ENCODE data around the gene RABGAP1L. TPM values are rescaled to one million over a fixed set of nuclear protein-coding genes. Genes with fewer than 3 reads are reported as not detected.

Gene RABGAP1L
- total and polyA plus RNA-seq, 11 donors: 18.6 to 195 (median 98.4) TPM

DNA sequence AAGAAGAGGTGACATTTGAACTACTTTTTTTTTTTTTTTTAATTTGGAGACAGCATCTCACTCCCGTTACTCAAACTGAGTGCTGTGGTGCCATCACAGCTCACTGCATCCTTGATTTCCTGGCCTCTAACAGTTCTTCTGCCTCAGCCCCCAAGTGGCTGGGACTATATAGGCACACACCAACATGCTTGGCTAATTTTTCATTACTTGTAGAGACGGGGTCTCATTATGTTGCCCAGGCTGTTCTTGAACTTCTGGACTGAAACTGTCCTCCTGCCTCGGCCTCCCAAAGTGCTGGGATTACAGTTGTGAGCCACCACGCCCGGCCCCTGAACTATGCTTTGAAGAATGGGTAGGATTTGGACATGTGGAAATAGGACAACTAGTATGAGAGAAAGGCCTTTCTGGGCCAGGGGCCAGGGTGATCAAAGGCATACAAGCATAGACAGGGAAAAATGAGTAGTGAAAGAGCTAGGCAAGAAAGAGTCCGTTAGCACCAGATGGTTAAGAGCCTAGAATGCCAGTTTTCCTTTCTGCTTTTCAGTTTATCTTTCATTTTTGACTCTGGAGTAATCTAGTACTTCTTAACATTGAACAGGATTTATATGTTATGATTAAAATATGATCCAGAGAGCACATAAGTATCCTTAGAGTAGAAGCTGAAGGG is 6.3 kb downstream of the RABGAP1L start:
- peak in 1 of 5 donors; percentile 51 for DNase-seq
- H3K4me1 ChIP-seq: peaks cover 0 to 62% (median 36%) of the 10 kb centered on the region in 12 donors
- H3K4me3 ChIP-seq: no peak overlapping the region
- H3K27me3 ChIP-seq: no peaks in the 10 kb centered on the region
- no peak for TF ChIP-seq POLR2A (IDR thresholded peaks at IDR 0.05)
- TF ChIP-seq, protein P1, sequence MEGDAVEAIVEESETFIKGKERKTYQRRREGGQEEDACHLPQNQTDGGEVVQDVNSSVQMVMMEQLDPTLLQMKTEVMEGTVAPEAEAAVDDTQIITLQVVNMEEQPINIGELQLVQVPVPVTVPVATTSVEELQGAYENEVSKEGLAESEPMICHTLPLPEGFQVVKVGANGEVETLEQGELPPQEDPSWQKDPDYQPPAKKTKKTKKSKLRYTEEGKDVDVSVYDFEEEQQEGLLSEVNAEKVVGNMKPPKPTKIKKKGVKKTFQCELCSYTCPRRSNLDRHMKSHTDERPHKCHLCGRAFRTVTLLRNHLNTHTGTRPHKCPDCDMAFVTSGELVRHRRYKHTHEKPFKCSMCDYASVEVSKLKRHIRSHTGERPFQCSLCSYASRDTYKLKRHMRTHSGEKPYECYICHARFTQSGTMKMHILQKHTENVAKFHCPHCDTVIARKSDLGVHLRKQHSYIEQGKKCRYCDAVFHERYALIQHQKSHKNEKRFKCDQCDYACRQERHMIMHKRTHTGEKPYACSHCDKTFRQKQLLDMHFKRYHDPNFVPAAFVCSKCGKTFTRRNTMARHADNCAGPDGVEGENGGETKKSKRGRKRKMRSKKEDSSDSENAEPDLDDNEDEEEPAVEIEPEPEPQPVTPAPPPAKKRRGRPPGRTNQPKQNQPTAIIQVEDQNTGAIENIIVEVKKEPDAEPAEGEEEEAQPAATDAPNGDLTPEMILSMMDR (IDR thresholded peaks at IDR 0.05): no peak
- 83 to 85% (median 84%) methylated on average over 6 of the region's 6 CpGs for WGBS, 4 donors
- H3K27ac ChIP-seq: peak overlapping the region; percentile 38 to 87 (median 74)
- H3K9me3 ChIP-seq: no peaks in the 10 kb centered on the region
- intact Hi-C loops (cut with DNase I): loop anchor here in 2 of 10 donors (5.0 to 10.0 kb wide), 2 partner anchors 42 to 51 kb away; no protein-coding TSS in a partner anchor
- no peaks in the 10 kb centered on the region for H3K36me3 ChIP-seq
- peak in 2 of 4 donors; percentile 63 to 65 for ATAC-seq

DNA sequence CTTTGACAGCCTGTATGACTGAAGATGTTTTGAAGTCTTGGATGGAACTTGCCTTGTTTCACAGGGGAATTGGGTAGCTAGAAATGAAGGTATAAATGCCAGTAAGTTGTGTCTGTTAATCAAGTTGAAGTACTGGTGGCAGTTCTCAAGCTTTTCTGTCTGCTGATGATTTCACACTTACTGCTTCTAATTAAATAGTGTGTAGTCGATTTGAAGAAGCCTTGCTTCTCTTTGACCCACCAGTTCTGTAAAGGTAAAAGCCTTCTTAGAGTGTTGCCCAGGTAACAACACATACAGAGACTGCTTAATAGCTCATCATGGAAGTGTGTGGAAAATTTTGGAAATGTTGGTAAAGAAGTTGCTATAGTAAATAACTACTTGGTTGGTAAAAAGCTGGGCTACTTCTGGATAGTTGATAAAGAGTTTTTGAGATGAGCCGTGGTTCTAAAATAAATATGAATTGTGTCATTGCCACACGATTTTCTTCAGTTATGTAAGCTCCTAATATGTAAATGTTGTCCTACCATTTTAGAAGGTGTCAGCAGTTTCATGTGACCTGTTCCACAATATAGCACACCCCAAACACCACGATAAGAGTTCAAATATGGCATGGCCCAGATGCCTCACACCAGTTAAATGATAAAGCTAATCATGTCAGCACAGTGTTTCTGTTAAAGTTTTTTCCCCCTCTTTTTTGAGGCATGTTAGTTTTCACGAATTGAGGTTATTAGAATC is 7.4 kb downstream of the RABGAP1L start:
- Histone ChIP-seq H3K36me3 (no peaks in the 10 kb centered on the region), H3K27me3 (no peaks in the 10 kb centered on the region), H3K9me3 (no peaks in the 10 kb centered on the region), H3K27ac (peak overlapping the region; percentile 38 to 87 (median 74)), H3K4me1 (peaks cover 0 to 67% (median 28%) of the 10 kb centered on the region in 12 donors), H3K4me3 (no peak overlapping the region)
- ATAC-seq (peak in 3 of 4 donors; percentile 47 to 89 (median 74)), DNase-seq (no peak)
- 47 to 59% (median 53%) methylated on average over 5 of the region's 5 CpGs for WGBS, 4 donors
- intact Hi-C loops (cut with DNase I): loop anchor here in 2 of 10 donors (5.0 to 10.0 kb wide), 2 partner anchors 41 to 52 kb away; no protein-coding TSS in a partner anchor
- TF ChIP-seq, protein P1 (IDR thresholded peaks at IDR 0.05): no peak
- no peak for TF ChIP-seq POLR2A (IDR thresholded peaks at IDR 0.05)

DNA sequence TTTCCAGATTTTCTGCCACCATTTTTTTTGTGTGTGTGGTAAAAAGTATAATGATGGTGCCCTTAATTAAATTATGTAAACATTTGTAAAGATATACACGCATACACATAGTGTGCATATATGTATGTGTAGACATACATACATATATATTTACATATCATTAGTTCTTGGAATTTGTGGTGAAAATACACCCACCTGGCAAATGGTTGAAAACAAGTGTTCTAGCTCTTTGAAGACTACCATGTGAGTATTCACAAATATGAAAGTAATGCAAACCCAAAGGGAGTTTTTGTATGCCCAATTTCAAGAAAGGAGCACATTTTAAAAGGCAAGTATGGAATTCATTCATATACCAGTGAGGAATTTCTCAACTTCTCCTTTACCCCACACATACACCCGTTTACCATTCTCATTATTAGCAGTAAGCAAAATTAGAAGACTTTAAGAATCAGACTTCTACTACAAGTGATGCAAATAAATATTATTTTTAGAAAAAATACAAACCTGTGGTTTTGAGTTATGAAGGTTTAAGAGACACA is 8.0 kb downstream of the RABGAP1L start:
- Histone ChIP-seq H3K4me3 (no peak overlapping the region), H3K9me3 (no peaks in the 10 kb centered on the region), H3K4me1 (peaks cover 0 to 60% (median 26%) of the 10 kb centered on the region in 12 donors), H3K27ac (peak overlapping the region; percentile 13 to 87 (median 74)), H3K27me3 (no peaks in the 10 kb centered on the region), H3K36me3 (no peaks in the 10 kb centered on the region)
- no peak for TF ChIP-seq POLR2A (IDR thresholded peaks at IDR 0.05)
- TF ChIP-seq, protein P1 (IDR thresholded peaks at IDR 0.05): no peak
- 86 to 93% (median 90%) methylated on average over 2 of the region's 2 CpGs for WGBS, 4 donors
- intact Hi-C loops (cut with DNase I): loop anchor here in 2 of 10 donors (5.0 to 10.0 kb wide), 2 partner anchors 40 to 53 kb away; no protein-coding TSS in a partner anchor
- DNase-seq (no peak), ATAC-seq (no peak)

DNA sequence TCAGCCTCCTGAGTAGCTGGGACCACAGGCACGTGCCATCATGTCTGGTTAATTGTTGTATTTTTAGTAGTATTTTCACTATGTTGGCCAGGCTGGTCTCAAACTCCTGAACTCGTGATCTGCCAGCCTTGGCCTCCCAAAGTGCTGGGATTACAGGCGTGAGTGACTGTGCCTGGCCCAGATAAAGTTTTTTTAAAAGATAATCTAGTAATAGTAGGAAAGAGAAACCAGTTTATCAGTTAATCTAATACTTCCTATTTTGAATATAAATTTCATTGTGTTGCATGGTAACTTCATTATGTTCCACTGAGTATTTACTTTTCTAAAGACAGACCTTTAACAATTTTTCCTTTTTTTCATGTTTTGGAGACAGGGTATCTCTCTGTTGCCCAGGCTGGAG is 10.0 kb downstream of the RABGAP1L start:
- 31 to 58% (median 43%) methylated on average over 3 of the region's 3 CpGs for WGBS, 4 donors
- no peak for ATAC-seq
- H3K36me3 ChIP-seq: no peaks in the 10 kb centered on the region
- H3K4me1 ChIP-seq: peaks cover 0 to 55% (median 27%) of the 10 kb centered on the region in 12 donors
- no peaks in the 10 kb centered on the region for H3K9me3 ChIP-seq
- H3K4me3 ChIP-seq: no peak overlapping the region
- no peak for DNase-seq
- H3K27me3 ChIP-seq: no peaks in the 10 kb centered on the region
- H3K27ac ChIP-seq: peak overlapping the region in 4 of 12 donors; percentile 24 to 87 (median 39)
- TF ChIP-seq, protein P1 (IDR thresholded peaks at IDR 0.05): no peak
- TF ChIP-seq POLR2A (IDR thresholded peaks at IDR 0.05): no peak
- intact Hi-C loops (cut with DNase I): loop anchor here in 2 of 10 donors (5.0 to 10.0 kb wide), 2 partner anchors 38 to 55 kb away; no protein-coding TSS in a partner anchor
